ENCODE measurements around the gene PPP2R5D.
"Not testable (repeated sequence)": the region's sequence is repeated elsewhere in the genome, so short reads cannot be mapped to it uniquely, and the experiment has no call there.

Gene PPP2R5D

DNA sequence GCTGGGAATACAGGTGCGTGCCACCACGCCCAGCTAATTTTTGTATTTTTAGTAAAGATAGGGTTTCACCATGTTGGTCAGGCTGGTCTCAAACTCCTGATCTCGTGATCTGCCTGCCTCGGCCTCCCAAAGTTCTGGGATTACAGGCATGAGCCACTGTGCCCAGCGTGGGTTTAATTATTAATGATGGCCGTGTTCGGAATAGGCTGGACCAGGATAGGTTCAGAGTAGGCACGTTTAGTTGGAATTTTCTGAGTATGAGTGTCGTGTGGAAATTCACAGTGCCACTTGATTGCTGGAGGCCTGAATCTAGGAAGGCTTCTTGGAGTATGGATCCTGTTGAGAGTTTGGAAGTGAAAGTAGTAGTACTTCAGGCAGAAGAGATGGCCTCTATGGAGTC, 13.8 kb downstream of the PPP2R5D start:
- not testable (repeated sequence) for DNase-seq

DNA sequence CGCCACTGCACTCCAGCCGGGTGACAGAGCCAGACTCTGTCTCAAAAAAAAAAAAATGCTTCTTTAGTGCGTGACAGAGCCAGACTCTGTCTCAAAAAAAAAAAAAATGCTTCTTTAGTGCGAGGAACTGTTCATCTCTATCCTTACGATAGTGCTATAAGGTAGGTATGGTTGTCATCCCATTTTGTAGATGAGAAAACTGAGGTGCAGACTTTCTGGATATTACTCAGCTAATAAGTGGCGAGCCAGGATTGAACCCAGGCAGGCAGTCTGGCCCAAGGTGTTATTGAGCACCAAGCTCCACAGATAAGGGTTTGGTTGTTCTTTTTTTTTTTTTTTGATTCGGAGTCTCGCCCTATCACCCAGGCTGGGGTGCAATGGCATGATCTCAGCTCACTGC, 17.5 kb downstream of the PPP2R5D start:
- DNase-seq: no peak

DNA sequence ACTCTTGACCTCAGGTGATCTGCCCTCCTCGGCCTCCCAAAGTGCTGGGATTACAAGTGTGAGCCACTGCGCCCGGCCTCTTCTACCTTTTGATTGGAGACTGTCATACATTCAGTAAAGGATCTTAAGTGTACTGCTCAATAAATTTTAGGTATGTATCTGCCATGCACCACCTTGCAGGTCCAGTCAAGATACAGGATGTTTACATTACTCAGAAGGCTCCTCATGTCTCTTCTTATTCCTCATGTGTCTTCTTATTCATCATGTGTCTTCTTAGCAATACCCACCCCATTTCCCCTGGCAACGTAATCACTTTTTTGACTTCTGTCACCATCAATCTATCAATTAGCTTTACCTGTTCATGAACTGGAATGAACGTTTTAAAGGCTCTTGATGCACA, 21.5 kb downstream of the PPP2R5D start:
- no peak for DNase-seq

DNA sequence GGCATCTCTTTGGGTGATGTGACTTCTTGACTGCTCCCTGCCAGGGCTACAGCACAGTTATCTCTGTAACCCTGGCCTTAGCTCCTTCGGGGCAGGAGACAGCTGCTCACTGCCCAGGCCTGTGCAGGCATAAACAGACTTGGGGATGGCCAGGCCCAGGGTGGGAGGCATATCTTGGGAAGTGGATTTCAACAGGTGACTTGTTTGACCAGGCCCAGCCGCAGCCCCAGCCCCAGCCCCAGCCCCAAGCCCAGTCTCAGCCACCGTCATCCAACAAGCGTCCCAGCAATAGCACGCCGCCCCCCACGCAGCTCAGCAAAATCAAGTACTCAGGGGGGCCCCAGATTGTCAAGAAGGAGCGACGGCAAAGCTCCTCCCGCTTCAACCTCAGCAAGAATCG, 21.9 kb downstream of the PPP2R5D start:
- no peak for DNase-seq

DNA sequence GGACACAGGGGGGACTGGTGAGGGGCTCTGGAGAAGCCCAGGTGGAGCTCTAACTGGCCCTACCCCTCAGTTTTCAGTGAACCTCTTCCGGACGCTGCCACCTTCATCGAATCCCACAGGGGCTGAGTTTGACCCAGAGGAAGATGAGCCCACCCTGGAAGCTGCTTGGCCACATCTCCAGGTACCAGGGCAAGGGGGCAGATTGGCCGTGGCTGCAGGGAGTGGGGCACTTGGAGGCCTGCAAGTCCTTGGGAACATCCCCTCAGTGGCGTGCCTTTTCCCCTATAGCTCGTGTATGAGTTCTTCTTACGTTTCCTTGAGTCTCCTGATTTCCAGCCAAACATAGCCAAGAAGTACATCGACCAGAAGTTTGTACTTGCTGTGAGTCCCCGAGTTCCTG, 22.8 kb downstream of the PPP2R5D start:
- no peak for DNase-seq

DNA sequence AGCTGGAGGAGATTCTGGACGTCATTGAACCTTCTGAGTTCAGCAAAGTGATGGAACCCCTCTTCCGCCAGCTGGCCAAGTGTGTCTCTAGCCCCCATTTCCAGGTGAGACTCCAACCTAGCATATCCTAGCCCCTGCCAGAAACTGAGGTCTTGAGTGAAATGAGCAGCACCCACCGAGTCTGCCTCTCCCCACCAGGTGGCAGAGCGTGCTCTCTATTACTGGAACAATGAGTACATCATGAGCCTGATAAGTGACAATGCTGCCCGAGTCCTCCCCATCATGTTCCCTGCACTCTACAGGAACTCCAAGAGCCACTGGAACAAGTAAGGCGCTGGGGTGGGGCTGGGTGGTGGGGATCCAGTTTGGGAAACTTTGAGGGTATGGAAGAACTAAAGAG, 24.8 kb downstream of the PPP2R5D start:
- DNase-seq: peak; percentile 47

DNA sequence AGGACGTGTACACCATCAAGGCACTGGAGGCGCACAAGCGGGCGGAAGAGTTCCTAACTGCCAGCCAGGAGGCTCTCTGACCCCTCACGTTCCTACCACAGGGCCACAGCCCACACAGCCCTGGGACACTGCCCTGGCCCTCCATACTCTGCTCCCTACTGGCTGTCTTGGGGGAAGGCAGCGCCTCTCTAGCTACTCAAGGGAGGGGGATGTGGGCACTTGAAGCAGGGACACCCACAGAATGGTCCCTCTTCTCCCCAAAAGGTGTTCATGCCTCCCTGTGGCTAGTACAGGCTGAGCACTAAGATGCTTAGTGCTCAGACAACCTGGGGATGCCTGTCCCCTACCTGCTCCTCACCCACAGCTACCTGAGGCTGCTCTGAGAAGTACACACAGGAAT, 26.8 kb downstream of the PPP2R5D start:
- no peak for DNase-seq

DNA sequence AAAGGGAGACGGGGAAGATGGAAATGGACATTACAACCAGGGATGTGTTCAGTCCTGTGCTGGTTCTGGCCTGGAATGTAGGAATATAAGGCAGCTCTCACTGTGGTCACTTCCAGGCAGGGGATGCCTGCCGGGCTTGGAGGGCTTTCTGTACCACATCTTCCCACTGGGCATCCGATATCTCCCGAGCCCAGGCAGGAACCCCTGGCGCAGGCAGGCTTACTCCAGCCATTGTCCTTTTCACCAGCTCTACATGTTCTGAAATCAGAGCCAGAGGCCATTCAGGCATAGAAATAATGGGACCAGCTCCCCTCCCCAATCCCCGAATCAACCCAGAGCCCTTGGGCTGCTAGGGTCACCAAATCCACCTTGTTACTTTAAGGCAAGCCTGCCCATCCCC, 28.0 kb downstream of the PPP2R5D start:
- no peak for DNase-seq

DNA sequence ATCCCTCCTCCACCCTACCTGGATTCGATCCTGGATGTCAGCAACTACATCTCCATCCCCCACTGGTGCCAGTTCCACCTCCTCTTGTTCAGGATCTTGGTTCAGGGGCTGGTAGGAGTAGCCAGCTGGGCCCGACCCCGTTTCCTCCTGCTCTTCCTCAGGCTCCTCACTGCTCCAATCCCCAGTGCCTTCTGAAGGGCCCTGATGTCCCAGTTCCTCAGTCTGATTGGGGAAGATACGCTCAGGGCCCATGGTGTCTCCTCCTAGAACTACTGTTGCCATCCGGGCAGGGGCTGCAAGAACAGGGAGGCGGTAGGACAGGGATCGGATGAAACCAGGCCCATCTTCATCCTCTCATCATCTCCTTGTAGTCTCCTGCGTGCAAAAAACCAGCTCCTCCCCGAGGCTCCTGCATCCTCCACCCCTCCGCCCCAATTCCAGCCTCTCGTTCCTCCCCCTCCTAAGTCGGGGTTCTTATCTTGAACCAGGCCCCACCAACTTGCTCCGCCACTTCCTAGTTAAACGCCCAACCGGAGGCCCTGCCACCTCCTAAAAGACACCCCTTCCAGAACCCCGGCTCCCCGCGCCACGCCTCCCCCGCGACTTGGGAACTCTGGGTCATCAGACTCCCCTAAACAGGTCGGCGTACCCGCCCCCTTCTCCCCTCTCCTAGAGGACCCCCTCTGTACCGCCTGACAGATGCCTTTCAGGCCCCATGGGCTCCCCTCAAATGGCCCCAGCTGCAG, 28.9 kb downstream of the PPP2R5D start:
- DNase-seq: no peak

DNA sequence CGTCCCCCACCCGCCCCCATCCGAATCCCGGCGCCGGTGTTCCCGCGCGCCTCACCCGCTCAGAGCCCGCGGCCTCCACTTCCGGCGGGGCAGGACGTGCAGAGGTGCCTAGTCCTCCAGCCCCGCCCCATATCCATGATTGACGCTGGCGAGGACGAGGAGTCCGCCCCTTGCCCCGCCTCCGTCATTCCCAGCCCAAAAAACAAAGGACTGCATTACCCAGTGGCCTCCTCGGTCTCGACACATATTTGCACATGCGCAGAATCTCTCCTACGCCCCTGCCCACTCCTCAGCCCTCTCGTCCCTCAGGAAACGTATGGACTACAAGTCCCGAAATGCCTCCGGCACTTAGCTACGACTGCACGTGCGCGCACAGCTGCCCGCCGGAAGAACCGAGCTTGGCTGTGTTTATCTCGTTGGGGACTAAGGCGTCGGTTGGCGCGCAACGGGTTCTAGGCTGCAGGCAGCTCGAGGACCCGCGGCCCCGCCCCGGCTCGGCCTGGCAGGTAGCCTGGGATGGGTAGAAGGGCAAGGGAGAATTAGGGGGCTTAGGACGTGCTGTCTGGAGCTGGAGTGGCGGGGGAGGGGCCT, 29.6 kb downstream of the PPP2R5D start, which contains the start of the genes KLHDC3 and MEA1:
Gene KLHDC3 (plus strand): TSS at position 407 of the 591 bp plus-strand sequence. CDS start 2,944 bp downstream, outside the sequence.
Gene MEA1 (minus strand): TSS at position 104 of the 591 bp plus-strand sequence. CDS start 133 bp downstream, outside the sequence.
- peak; percentile 99 for DNase-seq

DNA sequence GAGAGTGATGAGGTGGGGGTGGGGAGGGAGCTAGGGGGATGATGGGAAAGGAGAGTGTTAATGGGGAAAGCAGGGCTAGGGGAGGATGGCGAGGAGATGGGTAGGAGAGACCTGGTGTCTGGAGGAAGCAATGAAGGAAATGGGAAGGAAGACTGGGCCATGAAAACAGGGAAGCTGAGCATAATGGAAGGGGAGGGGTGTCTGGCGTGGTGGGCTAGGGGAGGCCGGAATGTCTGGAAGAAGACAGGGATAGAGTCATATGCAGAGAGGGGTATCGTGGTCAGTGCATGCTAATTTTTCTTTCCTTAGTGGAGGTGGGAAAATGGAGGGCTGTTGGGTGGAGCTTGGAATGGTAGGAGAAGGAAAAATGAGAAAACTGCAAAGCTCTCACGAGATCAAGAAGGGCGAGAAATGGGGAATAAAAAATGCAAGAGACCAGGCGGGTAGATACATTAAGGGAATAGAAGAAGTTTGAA, 30.1 kb downstream of the PPP2R5D start:
- no peak for DNase-seq

DNA sequence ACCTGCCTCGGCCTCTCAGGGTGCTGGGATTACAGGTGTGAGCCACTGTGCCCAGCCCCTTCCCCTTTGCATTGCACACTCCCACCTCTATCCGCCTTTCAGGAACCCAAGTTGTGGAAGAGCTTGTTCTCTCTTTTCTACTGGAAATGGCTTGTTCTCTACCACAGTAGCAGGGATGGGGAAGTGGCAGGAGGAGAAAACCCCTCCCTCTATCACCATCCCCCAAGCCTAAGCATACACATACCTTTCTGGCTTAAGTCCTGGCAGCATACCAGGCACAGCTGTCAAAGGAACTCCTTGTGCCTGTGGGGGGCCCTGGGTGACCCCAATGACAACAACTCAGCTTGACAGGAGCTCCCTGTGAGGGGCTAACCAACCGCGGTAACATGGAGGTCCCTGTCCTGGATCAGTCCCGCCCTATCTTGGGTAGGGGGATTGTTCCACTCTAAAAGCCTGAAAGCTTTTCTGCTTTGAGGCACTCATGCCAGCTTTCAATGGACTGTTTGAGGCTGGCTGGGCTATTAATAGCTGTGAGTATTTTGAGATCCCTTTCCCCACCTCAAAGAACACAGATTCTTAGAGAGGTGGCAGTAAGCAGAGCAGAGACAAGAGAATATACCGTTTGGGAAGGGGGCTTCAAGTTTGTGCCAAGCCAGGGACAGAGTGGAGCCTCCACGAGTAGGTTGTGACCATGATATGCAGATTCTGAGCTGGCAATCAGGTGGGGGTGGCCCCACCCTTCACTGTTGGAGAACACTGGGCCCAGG, 32.0 kb downstream of the PPP2R5D start:
- no peak for DNase-seq

DNA sequence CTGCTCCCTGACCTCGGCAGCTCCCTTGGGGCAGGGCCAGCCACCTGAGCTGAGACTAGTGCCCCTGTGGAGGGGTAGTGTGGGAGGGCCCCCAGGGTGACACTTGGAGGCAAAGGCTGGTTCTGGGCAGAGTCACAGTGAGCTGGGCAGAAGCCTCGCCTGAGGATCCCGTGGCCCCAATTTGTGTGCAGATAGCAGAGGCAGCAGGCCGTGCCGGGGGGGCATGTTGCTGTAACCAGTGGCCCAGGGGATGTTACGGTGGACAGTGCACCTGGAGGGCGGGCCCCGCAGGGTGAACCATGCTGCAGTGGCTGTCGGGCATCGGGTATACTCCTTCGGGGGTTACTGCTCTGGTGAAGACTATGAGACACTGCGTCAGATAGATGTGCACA, 32.6 kb downstream of the PPP2R5D start:
- no peak for DNase-seq

DNA sequence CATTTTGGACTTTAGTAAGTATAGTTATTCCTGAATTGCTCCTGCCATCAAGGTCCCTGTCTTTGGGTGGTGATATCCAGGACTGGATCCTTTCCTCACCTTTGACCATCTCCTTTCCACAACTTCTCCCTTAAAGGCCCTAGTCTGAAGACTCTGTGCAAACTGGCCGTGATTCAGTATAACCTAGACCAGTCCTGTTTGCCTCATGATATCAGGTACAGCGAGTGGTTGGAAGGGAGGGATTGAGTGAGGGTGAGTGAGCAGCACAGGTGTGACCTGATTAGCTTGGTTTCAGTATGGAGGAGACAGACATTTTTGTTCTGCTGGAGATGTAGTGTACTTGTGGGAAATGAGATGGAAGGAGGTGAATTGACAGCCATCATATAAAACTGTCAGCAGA, 34.8 kb downstream of the PPP2R5D start:
- DNase-seq: no peak

DNA sequence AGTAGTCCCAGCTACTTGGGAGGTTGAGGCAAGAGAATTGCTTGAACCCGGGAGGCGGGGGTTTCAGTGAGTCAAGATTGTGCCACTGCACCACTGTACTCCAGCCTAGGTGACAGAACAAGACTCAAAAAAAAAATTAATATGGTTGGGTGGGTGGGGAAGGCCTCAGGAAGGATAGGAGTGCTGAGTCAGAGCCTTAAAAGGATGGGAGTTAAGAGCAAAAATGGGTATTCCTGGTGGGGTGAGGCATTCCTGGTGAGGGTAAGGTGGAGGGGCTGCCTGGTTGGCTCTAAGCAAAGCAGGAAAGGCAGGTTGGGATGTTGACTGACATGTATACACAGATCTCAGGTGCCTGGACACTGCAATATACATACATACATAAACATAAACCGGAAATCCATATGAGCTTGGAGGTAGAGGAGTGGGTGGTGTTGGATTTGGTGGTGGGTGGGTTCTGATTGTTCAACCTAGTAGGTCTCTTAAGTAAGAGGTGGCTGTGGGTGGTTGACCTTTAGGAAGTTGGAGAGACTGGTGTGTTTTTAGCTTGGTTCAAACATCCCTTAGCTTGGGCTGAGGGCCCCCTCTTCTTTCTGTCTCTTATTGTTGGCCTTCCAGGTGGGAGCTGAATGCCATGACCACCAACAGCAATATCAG, 35.8 kb downstream of the PPP2R5D start:
- DNase-seq: no peak

DNA sequence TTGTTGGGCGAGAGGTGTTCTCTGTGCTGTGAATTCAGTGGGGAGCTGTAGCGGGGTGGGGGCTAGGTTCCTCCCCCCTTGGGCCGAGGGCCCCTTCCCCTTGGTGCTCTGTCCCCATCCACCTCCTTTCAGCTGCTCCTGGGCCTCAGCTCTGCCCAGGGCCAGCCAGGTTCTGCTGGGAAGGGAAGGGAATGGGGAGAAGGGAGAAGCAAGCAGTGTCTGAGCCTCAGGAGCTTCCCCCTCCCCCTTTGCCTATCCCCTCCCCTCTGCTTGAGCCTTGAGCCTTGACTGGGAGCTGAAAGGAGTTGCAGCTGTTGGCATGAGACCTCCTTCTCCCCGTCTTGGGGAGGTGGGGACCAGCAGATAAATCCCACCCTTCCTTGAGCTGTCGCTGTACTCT, 36.5 kb downstream of the PPP2R5D start:
- no peak for DNase-seq

DNA sequence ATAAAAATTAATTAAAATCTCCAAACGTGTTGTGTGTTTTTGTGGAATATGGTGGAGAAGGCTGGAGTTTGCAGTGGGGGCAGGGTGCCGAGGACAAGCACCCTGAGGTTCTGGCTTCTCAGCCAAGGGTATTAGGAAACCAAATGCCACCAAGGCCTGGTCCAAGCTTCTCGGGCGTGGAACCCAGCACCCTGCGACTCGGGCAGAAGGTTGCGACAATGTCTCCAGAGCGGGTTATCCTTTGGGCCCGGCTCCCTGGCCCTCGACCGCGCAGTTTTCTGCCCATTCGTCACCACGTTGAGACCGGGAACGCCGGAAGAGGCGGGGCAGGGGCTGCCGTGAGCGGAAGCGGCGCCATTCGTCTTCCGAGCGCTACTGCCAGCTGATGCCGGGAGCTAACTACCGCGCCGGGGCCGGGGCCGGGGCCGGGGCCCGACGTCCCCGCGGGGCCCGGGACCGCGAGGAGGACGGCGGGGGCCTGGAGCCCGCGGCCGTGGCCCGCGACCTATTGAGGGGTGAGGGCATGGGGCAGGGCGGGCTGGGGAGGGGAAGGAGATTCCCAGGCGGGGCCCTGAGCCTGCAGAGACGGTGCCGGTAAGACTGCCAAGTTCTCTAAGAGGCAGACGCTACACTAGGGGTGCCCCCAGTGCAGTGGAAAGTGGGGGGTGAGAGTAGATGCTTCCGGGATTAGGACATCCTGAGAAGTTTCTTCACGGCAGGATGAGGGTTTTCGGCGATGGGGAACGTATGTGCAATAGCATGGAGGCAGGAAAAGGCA, 37.1 kb downstream of the PPP2R5D start, which contains the start of gene RRP36:
Gene RRP36 (plus strand): TSS at position 354 of the 778 bp plus-strand sequence. CDS start 32 bp downstream, at position 386.
- DNase-seq: peak; percentile 82

DNA sequence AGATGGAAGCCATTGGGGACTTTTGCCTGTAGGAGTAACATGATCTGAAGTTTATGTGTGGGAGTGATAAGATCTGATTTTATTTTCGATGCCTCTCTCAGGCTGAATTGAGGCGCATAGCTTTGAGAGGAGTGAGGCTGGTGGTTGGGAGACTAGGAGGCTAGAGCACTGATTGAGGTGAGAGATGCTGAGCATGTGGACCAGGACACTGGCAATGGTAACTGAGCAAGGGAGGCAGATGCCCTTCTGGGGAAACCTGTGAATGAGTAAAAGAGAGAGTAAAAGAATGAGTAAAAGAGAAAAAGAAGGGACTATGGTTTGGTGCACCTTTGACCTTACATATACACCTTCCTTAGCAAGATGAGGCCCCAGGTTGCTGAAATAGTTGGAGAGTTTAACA, 40.1 kb downstream of the PPP2R5D start:
- no peak for DNase-seq

DNA sequence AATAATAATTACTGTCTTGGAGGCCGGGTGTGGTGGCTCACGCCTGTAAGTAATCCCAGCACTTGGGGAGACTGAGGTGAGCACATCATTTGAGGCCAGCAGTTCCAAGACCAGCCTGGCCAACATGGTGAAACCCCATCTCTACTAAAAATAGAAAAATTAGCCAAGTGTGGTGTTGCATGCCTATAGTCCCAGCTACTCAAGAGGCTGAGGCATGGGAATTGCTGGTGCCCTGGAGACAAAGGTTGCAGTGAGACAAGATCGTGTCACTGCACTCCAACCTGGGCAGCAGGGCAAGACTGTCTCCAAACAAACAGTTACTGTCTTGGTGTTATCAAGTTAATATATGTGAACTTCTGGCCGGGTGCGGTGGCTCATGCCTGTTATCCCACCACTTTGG, 42.0 kb downstream of the PPP2R5D start:
- DNase-seq: no peak

DNA sequence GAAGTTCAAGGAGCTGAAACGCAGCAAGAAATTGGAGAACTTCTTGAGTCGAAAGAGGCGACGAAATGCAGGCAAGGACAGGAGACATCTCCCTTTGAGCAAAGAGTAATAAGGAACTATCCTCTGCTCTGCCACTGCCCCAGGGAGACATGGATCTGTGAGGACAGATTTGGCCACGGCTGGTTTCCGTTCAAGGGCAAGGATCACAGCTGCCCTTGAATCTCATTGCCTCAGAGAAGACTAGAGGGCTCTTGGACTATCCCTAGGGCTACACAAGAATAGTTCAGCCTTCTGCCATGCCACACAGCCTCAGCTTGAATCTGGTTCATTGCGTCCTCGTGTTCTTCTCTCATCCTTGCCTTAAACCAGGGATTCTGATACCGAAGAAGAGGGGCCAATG, 44.8 kb downstream of the PPP2R5D start:
- DNase-seq: no peak

DNA sequence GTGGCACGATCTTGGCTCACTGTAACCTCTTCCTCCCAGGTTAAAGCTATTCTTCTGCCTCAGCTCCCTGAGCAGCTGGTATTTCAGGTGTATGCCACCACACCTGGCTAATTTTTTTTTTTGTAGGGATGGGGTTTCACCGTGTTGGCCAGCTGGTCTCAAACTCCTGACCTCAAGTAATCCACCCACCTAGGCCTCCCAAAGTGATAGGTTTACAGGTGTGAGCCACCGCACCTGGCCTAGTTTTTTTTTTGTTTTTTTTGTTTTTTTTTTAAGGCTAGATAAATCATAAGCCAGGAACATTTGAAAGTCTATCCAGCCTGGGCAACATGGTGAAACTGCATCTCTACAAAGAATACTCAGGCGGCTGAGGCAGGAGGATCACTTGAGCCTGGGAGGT, 48.0 kb downstream of the PPP2R5D start:
- no peak for DNase-seq

Measured in CD4-positive, alpha-beta T cell treated with Interleukin-17A for 4 hours (primary cell).